Hepatocyte (in vitro differentiated cells): Measurements from ENCODE around the gene VCX3B. TPM values are rescaled to one million over a fixed set of nuclear protein-coding genes. Genes with fewer than 3 reads are reported as not detected.
"Not testable (repeated sequence)": the region's sequence is repeated elsewhere in the genome, so short reads cannot be mapped to it uniquely, and the experiment has no call there.

ENCODE experiments used
- DNase-seq: peaks from one replicate; pipeline ENCODE4 v3.0.0-alpha.2; 2016; ENCODE audit warnings: low spot score
- H2AFZ ChIP-seq: fragments of 200-600 bp; sonication (generic); 2 replicates; pipeline ENCODE4 v1.6.0; 2016; ENCODE audit warnings: antibody characterized with exemption, mild to moderate bottlenecking
- H3K27ac ChIP-seq: fragments of 200-600 bp; sonication (generic); 2 replicates; pipeline ENCODE4 v1.5.1; 2016; ENCODE audit warnings: mild to moderate bottlenecking
- H3K27me3 ChIP-seq: fragments of 200-600 bp; sonication (generic); 2 replicates; pipeline ENCODE4 v1.6.1; 2016
- H3K36me3 ChIP-seq: fragments of 200-600 bp; sonication (generic); replicated peaks from 2 replicates; pipeline ENCODE4 v1.5.1; 2016; ENCODE audit warnings: low read depth; ENCODE audit not compliant: insufficient read depth
- H3K4me1 ChIP-seq: fragments of 200-600 bp; sonication (generic); 2 replicates; pipeline ENCODE4 v1.5.1; 2016; ENCODE audit warnings: mild to moderate bottlenecking, moderate library complexity; ENCODE audit not compliant: insufficient read depth
- H3K4me2 ChIP-seq: fragments of 200-600 bp; sonication (generic); 2 replicates; pipeline ENCODE4 v1.6.0; 2016
- H3K4me3 ChIP-seq: fragments of 200-600 bp; sonication (generic); 2 replicates; pipeline ENCODE4 v1.5.1; 2016; ENCODE audit warnings: mild to moderate bottlenecking
- H3K79me2 ChIP-seq: fragments of 200-600 bp; sonication (generic); 2 replicates; pipeline ENCODE4 v1.6.0; 2017; ENCODE audit warnings: mild to moderate bottlenecking
- H3K9me2 ChIP-seq: fragments of 200-600 bp; sonication (generic); replicated peaks from 2 replicates; pipeline ENCODE4 v1.6.0; 2017; ENCODE audit warnings: mild to moderate bottlenecking; ENCODE audit not compliant: insufficient read depth
- H3K9me3 ChIP-seq: fragments of 200-600 bp; sonication (generic); 2 replicates; pipeline ENCODE4 v1.5.1; 2016; ENCODE audit warnings: low read depth, mild to moderate bottlenecking
- H4K20me1 ChIP-seq: fragments of 200-600 bp; sonication (generic); 2 replicates; pipeline ENCODE4 v1.6.0; 2016; ENCODE audit warnings: mild to moderate bottlenecking; ENCODE audit not compliant: insufficient read depth, poor library complexity, severe bottlenecking
- CTCF ChIP-seq: fragments of 200-600 bp; sonication (generic); IDR thresholded peaks from 2 replicates; pipeline ENCODE4 v1.5.1; 2016; ENCODE audit warnings: antibody characterized with exemption, mild to moderate bottlenecking; ENCODE audit not compliant: poor library complexity
- EZH2 ChIP-seq: fragments of 200-600 bp; sonication (generic); IDR thresholded peaks from 2 replicates; pipeline ENCODE4 v1.6.1; 2016; ENCODE audit warnings: antibody characterized with exemption, mild to moderate bottlenecking, borderline replicate concordance
- EZH2phosphoT487 ChIP-seq: fragments of 200-600 bp; sonication (generic); IDR thresholded peaks from one replicate; pipeline ENCODE4 v1.6.1; 2018; ENCODE audit warnings: antibody characterized with exemption, mild to moderate bottlenecking, low read depth, moderate library complexity; ENCODE audit not compliant: unreplicated experiment, severe bottlenecking
- WGBS: methylation state at CpG from one replicate; pipeline ENCODE4 v1.1.6; 2016; ENCODE audit warnings: low lambda C conversion rate; ENCODE audit errors: missing lambda C conversion rate; 5-methylcytosine and 5-hydroxymethylcytosine counted together
- polyA plus RNA-seq: library from polyadenylated mRNA; unstranded; fragments of >200 nt; fragmentation: Nextera tagmentation; extraction: Ambion mirVana; gene quantifications from 2 replicates; pipeline ENCODE4 v1.2.1, GENCODE V29; 2016
- total RNA-seq: library from RNA; depleted of rRNA; stranded (reverse); fragments of >200 nt; gene quantifications from 2 replicates; pipeline ENCODE4 v1.2.3, GENCODE V29; 2014

Gene VCX3B
- total and polyA plus RNA-seq, 2 experiments from 2014 or later, result not detected

DNA sequence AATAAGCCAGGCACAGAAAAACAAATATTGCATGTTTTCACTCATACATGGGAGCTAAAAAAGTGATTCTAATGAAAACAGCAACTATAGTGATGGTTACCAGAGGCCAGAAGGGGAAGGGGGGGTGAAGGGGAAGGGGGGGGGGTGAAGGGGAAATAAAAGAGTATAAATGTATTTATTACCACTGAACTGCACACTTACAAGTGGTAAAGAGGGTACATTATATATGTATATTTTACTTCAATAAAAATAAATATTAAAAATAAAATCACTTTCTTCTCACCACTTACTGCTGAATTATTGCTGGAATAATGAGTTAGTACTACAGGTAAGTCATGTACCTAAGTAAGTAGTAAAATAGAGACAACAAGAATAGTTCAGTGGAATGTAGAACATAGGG, 2.1 kb upstream of the VCX3B start:
- no peaks in the 10 kb centered on the region for H4K20me1 ChIP-seq
- no peaks in the 10 kb centered on the region for H3K27me3 ChIP-seq
- no peaks in the 10 kb centered on the region for H3K36me3 ChIP-seq
- no peak overlapping the region for H3K27ac ChIP-seq
- H3K9me3 ChIP-seq, result no peaks in the 10 kb centered on the region
- no peak for DNase-seq
- H3K79me2 ChIP-seq, result no peaks in the 10 kb centered on the region
- no peak overlapping the region for H3K4me2 ChIP-seq
- TF ChIP-seq EZH2phosphoT487, result no peak
- no peak for TF ChIP-seq CTCF
- TF ChIP-seq EZH2, result no peak
- no peak overlapping the region for H3K4me3 ChIP-seq
- no peaks in the 10 kb centered on the region for H3K9me2 ChIP-seq
- no peak overlapping the region for H2AFZ ChIP-seq
- no peaks in the 10 kb centered on the region for H3K4me1 ChIP-seq

DNA sequence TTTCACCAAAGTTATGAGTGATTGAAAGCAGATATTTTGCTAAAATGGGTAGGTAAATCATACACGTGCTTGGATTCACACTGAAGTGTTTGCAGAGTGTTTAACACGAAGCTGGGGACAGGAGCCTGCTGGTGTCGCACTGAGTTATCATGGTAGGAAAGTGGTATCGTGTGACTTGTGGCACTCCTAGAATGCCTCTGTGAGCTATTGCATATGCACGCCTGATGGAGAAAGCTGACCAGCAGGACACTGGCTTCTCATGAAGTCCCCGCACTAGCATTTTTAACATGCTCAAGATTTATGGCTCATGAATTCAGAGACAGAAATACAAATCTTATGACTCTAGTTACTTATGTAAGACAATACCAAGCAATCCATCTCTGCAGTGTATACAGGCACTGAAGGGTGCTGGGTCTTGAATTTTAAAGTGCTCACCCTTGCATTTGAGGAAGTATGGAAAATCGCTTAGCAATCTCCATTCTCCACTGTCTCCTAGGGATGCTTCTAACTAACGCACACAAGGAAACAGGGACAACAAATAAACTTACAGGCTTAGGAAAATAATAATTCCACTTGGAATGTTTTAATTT, 19.8 kb downstream of the VCX3B start:
- no peaks in the 10 kb centered on the region for H3K36me3 ChIP-seq
- no peaks in the 10 kb centered on the region for H3K9me3 ChIP-seq
- DNase-seq, result no peak
- H3K4me2 ChIP-seq, result no peak overlapping the region
- no peaks in the 10 kb centered on the region for H3K79me2 ChIP-seq
- H3K4me1 ChIP-seq, result no peaks in the 10 kb centered on the region
- H2AFZ ChIP-seq, result no peak overlapping the region
- no peaks in the 10 kb centered on the region for H4K20me1 ChIP-seq
- no peaks in the 10 kb centered on the region for H3K9me2 ChIP-seq
- H3K4me3 ChIP-seq, result no peak overlapping the region
- no peak overlapping the region for H3K27ac ChIP-seq
- 86% methylated on average over 8 of the region's 8 CpGs for WGBS
- no peaks in the 10 kb centered on the region for H3K27me3 ChIP-seq
- TF ChIP-seq EZH2 (no peak), CTCF (no peak), EZH2phosphoT487 (no peak)

DNA sequence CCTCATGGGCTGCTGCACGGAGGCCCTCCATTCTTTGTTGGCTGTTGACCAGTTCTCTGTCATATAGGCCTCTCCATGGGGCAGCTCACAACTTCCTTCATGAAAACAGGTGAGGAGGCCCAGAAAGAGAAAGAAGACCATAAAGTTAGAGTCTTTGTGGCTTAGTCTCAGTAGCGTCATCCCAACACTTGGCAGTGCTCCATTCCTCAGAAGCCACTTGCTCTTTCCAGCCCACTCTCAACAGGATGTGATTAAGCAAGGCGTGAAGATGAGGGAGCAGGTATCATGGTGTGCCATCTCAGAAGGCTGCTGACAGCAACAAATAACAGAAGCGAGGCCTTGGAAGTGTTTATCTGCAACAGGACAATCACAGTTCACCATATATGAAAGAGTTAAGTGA, 30.4 kb downstream of the VCX3B start:
- H3K4me2 ChIP-seq, H2AFZ ChIP-seq, H3K4me3 ChIP-seq, H3K36me3 ChIP-seq, H3K4me1 ChIP-seq, H3K79me2 ChIP-seq, DNase-seq, H3K27ac ChIP-seq, H3K9me2 ChIP-seq, H3K9me3 ChIP-seq, H4K20me1 ChIP-seq, H3K27me3 ChIP-seq: not testable (repeated sequence)
- WGBS, result 67% methylated on average over 4 of the region's 4 CpGs

DNA sequence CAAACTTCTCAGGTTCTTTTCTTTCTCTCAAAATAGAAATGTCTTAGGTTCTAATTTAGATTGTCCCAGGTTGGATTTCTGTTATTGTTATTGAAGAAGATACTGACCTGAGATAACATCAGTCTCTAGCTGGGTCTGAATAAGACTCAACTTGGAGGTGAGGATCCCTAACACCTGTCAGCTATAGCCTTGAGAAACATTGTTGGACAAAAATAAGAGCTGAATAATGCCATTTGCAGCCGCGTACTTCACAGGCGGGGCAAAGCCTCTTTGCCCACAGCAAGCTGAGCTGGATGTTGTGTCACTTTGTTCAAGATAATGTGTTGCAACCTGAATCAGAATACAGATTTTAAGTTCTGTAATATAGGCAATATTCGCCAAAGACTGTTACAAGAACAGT, 35.6 kb downstream of the VCX3B start:
- DNase-seq, result no peak
- H3K27ac ChIP-seq, result no peak overlapping the region
- H4K20me1 ChIP-seq, result no peaks in the 10 kb centered on the region
- H3K4me2 ChIP-seq, result no peak overlapping the region
- H3K9me2 ChIP-seq, result no peaks in the 10 kb centered on the region
- no peaks in the 10 kb centered on the region for H3K27me3 ChIP-seq
- no peak overlapping the region for H2AFZ ChIP-seq
- H3K4me1 ChIP-seq, result no peaks in the 10 kb centered on the region
- H3K79me2 ChIP-seq, result no peaks in the 10 kb centered on the region
- no peaks in the 10 kb centered on the region for H3K36me3 ChIP-seq
- H3K9me3 ChIP-seq, result no peaks in the 10 kb centered on the region
- H3K4me3 ChIP-seq, result no peak overlapping the region
- WGBS, result 85% methylated on average over 4 of the region's 4 CpGs
- TF ChIP-seq EZH2phosphoT487, result no peak
- TF ChIP-seq EZH2, result no peak
- TF ChIP-seq CTCF, result no peak

GRCh38 chrX:8502101-8502500, 37.5 kb downstream of the VCX3B start:
- H3K9me3 ChIP-seq, DNase-seq, H3K4me3 ChIP-seq, H4K20me1 ChIP-seq, H3K27me3 ChIP-seq, H3K9me2 ChIP-seq, H3K79me2 ChIP-seq, H3K4me1 ChIP-seq, H3K4me2 ChIP-seq, H3K36me3 ChIP-seq, H3K27ac ChIP-seq, H2AFZ ChIP-seq: not testable (repeated sequence)
- WGBS, result 92% methylated on average over 18 of the region's 21 CpGs
